Measurements from ENCODE around the gene GMPPB. TPM values are rescaled to one million over a fixed set of nuclear protein-coding genes. Genes with fewer than 3 reads are reported as not detected.

GMPPB gene
- total and polyA plus RNA-seq, 9 of the 15 experiments (the other 6 are each of a cell fraction or from before 2014, with no cell fraction given) = 0.53 to 17.4 (median 8.1) TPM

- no peak for DNase-seq (ENCODE audit: extremely low read depth in 1 of 4, low spot score in 3 of 4)
- BruUV-seq (replicated peaks) = no TSS peak
- Histone ChIP-seq H2AFZ (ENCODE audit: low read depth, low read length) (no peak overlapping the region), H4K20me1 (replicated peaks; ENCODE audit: control insufficient read depth, insufficient read depth, low read length) (0 out of 2 replicates have a peak, but pooled peaks cover 3% of the 10 kb centered on the region), H3K79me2 (ENCODE audit: control insufficient read depth, insufficient read depth, low read length) (peaks cover 12% of the 10 kb centered on the region), H3K4me1 (replicated peaks in 1 of 2; ENCODE audit: control insufficient read depth in 2 of 2, insufficient read depth in 2 of 2, low read length in 2 of 2) (peaks cover 2 to 25% of the 10 kb centered on the region in 2 experiments; a peak in 4 of 5 replicates), H3K36me3 (ENCODE audit: control insufficient read depth, insufficient read depth, low read length) (peaks cover 62% of the 10 kb centered on the region; the same call in 2 of the 3 replicates), H3K9ac (ENCODE audit: insufficient read depth in 1 of 2, low read depth in 2 of 2, low read length in 2 of 2) (peak overlapping the region in 1 of 2 experiments; percentile 45; a peak in 1 of 4 replicates), H3K4me3 (no peak overlapping the region), H3K9me1 (ENCODE audit: control insufficient read depth, insufficient read depth, low read length) (no peaks in the 10 kb centered on the region), H3K4me2 (ENCODE audit: insufficient read depth, low read length) (no peak overlapping the region), H3K27me3 (ENCODE audit: control insufficient read depth in 2 of 2, insufficient read depth in 2 of 2, low read length in 2 of 2) (no peaks in the 10 kb centered on the region), H3K9me3 (replicated peaks; ENCODE audit: control insufficient read depth, insufficient read depth, low read depth, low read length) (no peaks in the 10 kb centered on the region), H3K27ac (ENCODE audit: extremely low read depth, low read depth, low read length) (no peak overlapping the region)
- POLR2A ChIA-PET = interaction anchor here (1.3 to 1.4 kb wide), 3 partner anchors 8 to 59 kb away, joined by 3 to 5 read pairs (median 3); partner anchors contain the start of gene IP6K1
- intact Hi-C loops (cut with micrococcal nuclease) = no loop called here
- FAIRE-seq = no peak
- WGBS (ENCODE audit: insufficient coverage, low coverage, missing lambda C conversion rate) = 83% methylated on average over 14 of the region's 19 CpGs
- TF ChIP-seq NUFIP1 (IDR thresholded peaks at IDR 0.05; ENCODE audit: partially characterized antibody) (no peak), PHB2 (IDR thresholded peaks at IDR 0.05; ENCODE audit: low read depth) (no peak), THRAP3 (IDR thresholded peaks at IDR 0.05; ENCODE audit: borderline replicate concordance) (no peak), ZNF699 (CRISPR knock-in tag; IDR thresholded peaks at IDR 0.05; ENCODE audit: insufficient replicate concordance) (no peak), CTCFL (IDR thresholded peaks at IDR 0.05; ENCODE audit: borderline replicate concordance, insufficient read depth, low read depth, low read length, poor library complexity, severe bottlenecking) (no peak), BRD4 (IDR thresholded peaks at IDR 0.05) (no peak), POLR2AphosphoS2 (IDR thresholded peaks at IDR 0.05; ENCODE audit: low read length) (no peak)
- in situ Hi-C loops (cut with MboI) = no loop called here
- CTCF ChIA-PET (ENCODE audit: low intra/inter-chr PET ratio) = no interaction called here
- no peak for ATAC-seq
Measured at GRCh38 chr3:49727154-49727923, 3.6 kb upstream of the GMPPB start.

All from K562 (cell line).